NCI-H2171 treated with DMSO at 0.1 percent for 48 hours (cell line): ENCODE measurements around the gene HOXD11.

Source experiments
- DNase-seq: peaks from one replicate; lab custom pipeline; 2025; lab: John Stamatoyannopoulos, UW

HOXD11 gene

DNA sequence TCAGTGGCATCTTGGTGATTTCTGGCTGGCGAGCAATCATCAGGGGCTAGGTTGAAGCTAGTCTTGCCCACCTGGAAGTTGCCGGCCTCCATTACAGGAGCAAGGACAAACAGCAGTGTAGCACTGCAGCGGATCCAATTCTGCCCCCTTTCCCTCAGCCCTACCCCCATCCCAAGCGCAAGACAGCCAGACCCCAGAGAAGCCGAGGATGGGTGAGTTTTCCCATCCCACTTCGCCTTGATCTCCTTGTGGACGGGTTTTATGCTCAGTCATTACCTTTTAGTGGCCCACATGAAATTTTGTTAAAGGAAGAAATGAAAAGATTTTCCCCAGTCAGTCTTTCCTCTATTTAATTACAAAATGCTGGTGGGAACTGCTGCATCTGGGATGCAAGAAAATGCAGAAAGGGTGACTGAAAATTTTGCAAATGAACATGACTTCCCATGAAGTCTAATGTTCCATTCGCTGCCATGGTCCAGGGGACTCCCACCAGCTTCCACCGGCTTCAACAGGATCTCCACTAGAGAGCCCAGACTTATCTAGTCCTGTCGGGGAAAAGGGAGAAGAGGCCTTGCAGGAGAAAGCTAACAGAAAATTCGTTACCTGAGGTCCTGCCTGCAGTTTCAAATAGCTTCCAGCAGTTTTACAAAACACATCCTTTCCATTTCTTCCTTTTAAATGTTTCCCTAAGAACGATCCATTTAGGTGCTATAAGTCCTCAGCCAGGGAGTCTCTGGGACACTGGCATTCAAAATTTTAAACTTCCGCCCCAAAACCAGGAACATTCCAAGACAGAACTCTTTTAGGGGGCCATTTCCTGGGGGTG lies 13.5 kb downstream of the HOXD11 start:
- no peak for DNase-seq

DNA sequence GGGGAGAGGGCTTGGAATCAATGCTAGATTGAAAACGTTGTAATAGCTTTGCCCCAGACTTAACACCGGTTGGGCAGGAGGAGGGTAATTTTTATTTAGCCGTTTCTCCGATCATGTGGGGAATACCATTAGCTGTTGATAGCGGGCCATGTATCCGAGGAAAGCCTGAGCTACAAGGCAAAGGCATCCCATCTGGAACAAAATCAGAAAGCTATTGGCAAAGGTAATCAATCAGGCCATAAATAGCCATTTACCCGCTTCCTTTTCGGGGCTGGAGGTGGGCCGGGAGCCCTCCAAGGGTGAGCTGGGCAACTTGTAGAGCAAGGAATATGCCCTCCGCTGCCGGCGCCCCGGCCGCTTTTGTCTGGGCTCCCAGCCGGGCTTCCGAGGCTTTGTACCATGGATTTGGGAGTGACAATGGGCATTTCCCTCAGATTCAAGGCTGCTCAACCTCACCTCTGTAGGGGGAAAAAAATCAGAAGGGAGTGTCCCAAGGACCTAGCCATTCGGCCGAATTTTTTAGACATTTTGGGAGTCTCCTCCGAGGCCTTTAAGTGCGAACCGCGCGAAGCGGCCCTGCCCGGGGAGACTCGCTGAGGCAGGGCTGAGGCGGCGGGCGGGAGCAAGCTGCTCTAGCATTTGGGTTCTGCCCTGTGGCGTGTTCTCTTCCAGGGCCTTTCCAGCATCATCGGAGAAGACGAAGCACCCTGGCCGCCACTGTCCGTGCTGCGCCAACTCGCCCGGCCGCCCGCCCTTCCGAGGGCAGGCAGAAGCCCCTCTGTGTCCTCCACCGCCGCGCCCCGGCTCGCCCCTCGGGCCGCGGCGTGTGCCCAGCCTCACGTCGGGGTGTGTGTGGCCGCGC lies 14.3 kb downstream of the HOXD11 start:
- DNase-seq = no peak

DNA sequence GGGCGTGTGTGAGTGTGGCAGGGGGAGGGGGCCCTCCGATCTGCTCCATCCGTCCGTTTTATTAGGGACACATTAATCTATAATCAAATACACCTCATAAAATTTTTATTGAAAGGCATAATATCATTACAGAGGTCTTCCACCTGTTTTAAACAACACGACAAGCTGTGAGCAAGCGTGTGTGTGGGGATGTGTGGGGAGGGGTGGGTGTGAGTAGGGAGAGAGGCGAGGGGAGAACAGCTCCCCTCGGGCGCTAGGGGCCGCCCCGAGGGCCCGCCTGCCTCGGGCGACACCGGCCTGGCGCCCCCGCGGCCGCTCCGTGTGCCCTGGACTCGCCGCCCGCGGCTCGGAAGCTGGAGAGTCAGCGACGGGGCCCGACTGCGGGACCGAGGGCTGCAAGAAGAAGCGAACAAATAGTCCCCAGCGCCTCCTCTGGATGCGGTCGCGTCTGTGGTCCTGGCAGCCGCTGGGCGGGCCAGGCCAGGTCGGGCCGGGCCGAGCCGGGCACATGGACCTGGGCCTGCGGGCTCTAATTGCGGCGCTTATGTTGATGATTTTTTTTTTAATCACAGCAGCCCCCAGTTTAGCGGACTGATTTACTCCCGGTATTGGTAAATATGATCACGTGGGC lies 15.1 kb downstream of the HOXD11 start:
- no peak for DNase-seq

DNA sequence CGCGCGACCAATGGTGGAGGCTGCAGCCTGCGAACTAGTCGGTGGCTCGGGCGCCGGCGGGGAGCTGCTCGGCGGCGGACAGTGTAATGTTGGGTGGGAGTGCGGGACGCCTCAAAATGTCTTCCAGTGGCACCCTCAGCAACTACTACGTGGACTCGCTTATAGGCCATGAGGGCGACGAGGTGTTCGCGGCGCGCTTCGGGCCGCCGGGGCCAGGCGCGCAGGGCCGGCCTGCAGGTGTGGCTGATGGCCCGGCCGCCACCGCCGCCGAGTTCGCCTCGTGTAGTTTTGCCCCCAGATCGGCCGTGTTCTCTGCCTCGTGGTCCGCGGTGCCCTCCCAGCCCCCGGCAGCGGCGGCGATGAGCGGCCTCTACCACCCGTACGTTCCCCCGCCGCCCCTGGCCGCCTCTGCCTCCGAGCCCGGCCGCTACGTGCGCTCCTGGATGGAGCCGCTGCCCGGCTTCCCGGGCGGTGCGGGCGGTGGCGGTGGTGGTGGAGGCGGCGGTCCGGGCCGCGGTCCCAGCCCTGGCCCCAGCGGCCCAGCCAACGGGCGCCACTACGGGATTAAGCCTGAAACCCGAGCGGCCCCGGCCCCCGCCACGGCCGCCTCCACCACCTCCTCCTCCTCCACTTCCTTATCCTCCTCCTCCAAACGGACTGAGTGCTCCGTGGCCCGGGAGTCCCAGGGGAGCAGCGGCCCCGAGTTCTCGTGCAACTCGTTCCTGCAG lies 15.8 kb downstream of the HOXD11 start, which contains the start of gene HOXD9:
Gene HOXD9, plus strand, starts transcription at position 37 of the 728 bp plus-strand sequence. Its CDS starts 50 bp downstream, at position 87.
- no peak for DNase-seq

DNA sequence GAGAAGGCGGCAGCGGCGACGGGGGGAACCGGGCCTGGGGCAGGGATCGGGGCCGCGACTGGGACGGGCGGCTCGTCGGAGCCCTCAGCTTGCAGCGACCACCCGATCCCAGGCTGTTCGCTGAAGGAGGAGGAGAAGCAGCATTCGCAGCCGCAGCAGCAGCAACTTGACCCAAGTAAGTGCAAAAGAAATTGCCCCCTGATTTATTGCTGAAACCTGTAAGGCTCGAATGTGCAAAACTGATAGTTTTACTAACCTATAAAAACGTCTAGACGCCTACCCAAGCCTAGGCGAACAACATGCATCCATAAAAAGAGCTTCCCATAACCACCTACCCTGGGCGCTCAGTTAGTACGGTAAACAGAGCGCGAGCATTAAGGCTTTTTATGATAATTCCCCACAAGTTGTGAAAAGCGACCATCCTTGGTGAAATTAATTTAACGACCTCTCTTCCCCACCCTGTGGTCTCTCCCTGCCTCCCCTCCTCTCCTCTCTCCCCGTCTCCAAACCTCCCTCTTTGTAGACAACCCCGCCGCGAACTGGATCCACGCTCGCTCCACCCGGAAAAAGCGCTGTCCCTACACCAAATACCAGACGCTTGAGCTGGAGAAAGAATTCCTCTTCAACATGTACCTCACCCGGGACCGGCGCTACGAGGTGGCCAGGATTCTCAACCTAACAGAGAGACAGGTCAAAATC lies 16.5 kb downstream of the HOXD11 start:
- DNase-seq = no peak

DNA sequence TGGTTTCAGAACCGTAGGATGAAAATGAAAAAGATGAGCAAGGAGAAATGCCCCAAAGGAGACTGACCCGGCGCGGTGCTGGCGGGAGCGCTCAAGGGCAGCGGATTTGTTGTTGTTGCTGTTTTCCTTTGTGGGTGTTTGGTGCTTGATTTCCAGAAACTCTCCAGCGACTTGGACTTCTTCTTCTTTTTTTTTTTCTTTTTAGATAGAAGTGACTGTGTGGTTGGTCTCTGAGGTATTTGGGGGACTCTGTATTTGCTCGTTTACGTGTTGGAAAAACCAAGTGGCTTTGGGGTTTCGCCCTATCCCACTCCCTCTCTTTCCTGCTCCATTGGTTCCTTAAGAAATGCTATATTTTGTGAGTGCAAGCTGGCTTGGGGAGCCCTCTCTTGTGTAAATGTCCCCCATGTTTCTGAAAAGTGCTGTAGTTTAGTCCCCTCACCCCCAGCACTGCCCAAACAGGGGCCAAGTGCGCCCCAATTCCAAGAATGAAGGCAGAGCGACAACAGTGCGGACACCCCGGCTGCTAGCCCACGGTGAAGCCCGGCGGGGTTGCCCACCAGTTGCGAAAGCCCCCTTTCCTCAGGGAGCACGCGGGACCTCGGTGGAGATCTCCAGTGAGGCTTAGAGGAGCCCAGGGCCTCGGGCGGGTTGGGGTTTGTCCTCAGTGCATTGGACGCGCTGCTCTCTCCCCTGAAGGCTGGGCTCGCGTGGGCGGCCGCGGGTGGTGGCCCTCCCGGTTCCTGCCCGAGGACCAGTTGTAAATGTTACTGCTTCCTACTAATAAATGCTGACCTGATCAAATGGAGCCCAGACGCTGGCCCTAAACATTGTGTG lies 17.2 kb downstream of the HOXD11 start:
- DNase-seq = no peak

DNA sequence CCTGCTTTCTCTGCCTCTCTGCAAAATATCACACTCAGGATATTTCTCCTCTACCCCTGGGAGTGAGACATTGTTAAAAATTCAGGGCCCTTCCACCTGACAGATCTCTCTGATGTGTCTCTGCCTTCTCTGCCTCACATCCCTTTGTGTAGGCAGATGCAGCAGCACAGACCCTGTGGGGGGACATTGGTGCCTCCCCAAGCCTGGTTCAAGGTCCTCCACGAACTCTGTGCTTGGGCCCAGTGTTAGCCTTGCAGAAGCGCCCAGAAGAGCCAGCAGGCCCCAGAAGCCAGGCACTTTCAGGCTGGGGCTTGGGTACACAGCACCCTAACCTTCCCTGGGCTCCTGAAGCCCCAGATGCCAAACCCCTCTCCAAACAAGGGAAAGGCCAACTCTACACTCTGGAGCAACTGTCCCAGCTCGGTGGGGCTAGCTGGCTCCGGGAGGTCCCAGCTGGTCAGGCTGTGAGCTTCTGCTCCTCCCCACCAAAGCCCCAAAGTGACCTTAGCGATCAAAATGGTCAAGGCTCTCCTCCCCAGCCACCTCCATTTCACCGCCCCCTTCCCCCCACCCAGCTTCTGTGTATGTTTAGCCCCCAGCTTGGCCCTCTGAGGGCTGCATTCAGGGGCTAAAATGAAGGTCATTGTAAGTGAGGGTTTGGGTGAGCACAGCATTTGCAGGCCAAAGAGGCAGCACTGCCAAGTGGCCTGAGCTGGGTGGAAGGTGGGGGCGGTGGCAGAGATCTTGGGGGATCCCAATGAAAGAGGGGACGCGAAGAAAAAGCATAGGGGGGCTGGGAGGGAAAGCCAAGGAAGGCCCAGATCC lies 18.1 kb downstream of the HOXD11 start:
- no peak for DNase-seq

DNA sequence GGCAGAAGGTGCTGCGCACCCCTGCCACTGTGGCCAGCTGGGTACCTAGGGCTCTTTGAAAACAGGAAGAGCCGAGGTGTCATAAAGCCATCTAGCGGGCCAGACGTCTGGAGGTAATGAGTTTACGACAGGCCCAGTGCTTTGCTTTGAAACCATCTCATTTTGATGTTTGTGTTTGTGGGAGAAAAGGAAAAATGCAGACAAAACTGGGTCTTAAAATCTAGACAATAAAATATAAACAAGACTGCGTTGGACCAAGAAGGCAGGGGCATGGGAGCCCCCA lies 18.6 kb downstream of the HOXD11 start:
- no peak for DNase-seq

DNA sequence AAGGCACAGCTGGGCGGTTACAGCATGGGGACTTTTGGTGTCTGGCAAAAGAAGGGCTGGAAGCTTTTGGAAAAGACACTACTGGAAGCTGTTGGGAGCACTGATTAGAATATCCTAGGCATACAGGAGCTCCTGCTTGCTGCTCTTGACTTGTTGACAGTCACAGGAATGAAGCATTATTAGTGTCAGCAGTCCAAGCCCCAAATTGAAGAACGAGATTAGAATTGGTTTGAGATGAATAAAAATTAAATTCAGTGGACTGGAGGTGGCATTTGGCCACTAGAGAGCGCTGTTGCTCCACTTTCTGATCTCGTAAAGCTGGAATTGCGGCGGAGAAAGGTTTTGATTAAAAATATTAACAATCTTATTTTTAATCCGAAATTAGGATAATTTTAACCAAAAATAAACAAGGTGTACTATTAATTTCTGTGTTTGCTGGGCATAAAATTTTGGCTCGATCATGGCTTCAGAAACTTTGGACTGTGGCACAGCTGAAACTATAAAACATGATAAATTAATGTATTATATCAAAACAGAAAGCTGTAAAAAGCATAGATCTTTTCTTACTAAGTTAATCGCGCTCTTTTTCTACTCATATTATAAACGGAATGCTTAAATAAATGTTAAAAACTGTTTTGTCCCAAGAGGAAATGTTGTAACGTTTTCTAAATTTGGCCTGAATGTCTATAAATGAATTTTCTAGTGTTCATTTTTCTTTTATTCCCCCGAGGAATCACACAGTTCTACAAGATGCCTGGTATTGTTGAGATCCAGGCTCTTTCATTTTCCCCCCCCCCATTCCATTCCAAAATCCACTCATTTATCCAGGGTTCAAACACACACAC lies 20.1 kb downstream of the HOXD11 start:
- peak; percentile 57 for DNase-seq

DNA sequence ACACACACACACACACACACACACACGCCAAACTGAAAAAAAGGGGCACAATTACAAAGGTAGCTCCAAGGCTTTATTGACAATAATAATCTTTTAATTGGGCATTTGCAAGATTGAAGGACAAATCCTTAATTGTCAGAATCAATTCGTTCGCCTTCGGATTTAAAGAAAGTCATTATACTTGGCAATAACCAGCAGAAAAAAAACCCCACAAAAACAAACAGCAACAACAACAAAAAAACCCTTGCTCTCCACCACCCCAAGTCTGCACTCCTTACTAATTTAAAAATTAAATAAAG lies 20.6 kb downstream of the HOXD11 start:
- no peak for DNase-seq

DNA sequence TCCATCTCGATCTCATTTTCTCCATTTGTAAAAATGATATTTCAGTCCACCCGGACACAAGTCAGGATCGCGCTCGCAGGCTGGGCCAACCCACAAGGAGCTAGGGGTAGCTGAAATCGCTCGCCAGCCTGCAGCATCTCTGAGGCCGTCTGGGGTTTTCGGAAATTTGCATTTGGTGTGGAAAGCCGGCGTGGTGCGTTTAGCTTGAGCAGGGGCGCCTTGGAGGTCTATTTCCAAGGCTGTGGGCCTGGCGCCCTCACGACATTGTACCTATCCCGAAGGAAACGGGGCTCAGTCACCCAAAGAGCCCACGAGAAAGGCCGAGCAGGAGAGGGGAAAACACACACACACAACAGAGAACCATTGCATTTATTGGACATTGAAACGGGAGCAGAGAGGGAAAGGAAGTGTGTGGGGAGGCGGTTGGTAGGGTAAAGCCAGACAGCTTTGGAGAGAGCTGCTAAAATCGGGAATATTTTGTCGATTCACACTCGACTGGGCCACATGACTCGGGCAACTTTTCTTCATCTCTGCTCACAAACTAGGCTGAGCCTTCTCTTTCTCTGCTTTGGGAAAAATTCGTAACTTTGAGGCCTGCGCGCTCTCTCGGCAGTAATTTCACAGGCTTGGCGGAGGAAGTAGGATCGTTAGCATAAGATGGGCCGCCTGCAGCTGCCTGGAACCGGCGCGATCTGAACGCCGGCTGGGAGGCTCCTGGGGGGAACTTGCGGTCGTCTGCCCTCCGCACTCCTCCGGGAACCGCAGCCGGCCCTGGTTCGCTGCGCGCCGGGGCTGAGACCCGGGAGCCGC lies 21.3 kb downstream of the HOXD11 start:
- DNase-seq = no peak

DNA sequence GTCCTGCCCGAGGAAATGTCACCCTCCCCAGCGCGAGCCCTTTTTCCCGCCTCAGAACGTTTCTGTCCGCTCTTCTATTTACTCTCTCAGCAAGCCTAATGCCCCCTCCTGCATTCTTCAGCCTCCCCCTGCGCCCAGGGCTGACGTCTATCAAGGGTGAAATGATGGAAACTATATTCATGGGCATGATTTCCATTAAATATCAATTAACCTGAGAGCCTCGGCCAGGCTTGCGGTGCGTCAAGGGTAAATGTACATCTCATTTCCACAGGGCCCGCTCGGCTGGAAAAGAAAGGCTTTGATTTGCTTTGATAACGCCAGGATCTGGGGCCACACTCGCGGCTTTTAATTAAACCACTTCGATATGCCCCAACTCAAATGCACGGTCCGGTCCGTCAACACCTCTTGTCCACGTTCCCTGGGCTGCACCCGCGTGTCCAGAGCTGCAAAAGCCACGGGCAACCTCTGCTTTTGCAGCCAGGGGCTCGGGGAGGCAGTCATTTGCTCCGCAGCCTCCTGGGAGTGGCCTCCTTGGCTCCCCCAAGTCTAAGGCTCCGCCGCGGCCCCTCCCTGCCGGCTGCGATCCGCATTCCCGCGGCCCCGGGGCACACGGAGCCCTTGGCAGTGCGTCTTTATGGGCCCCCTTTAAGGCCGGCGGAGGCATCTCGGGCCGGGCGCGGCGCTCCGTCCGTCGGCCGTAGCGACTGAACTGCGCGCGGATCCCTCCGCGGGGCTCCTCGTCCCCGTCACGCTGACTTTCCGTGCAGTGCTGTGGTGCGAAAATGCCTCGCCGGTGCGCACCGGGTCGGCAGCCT lies 22.1 kb downstream of the HOXD11 start, which contains the start of gene HOXD8:
Gene HOXD8, plus strand, starts transcription at position 724 of the 815 bp plus-strand sequence. CDS start 662 bp downstream, outside the sequence.
- peak; percentile 62 for DNase-seq

DNA sequence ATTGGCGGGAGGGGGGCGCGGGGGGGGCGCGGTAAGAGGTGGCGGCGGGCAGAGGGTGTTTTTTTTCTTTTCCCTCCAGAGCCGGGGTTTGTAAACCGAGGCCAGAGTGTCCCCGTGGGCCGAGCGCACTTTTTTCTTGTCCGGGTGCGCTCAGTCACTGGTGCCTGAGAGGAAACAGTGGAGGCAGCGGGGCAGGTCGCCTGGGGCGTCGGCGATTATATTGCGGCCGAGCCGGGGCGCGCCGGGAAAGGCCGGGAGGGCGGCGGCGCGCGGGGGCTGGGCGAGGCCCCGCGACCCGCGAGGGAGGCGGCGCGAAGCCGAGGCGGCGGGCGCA lies 22.7 kb downstream of the HOXD11 start:
- DNase-seq = no peak

DNA sequence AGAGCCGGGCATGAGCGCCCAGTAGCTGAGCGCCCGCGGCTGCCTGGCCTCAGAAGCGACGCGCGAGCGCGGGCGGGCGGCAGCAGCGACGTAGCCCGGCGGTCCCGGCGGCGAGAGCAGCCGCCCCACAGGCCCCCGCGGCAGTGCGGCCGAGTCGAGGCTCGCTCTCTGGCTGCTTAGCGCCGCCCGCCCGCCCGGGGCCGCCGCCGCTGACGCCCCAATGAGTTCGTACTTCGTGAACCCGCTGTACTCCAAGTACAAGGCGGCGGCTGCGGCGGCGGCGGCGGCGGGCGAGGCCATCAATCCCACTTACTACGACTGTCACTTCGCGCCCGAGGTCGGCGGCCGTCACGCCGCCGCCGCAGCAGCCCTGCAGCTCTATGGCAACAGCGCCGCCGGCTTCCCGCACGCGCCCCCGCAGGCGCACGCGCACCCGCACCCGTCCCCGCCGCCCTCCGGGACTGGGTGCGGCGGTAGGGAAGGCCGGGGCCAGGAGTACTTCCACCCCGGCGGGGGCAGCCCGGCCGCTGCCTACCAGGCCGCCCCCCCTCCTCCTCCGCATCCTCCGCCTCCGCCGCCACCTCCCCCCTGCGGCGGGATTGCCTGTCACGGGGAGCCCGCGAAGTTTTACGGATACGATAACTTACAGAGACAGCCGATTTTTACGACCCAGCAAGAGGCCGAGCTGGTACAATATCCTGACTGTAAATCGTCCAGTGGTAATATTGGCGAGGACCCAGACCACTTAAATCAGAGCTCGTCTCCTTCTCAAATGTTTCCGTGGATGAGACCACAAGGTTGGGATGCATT lies 23.3 kb downstream of the HOXD11 start:
- DNase-seq = peak; percentile 65

DNA sequence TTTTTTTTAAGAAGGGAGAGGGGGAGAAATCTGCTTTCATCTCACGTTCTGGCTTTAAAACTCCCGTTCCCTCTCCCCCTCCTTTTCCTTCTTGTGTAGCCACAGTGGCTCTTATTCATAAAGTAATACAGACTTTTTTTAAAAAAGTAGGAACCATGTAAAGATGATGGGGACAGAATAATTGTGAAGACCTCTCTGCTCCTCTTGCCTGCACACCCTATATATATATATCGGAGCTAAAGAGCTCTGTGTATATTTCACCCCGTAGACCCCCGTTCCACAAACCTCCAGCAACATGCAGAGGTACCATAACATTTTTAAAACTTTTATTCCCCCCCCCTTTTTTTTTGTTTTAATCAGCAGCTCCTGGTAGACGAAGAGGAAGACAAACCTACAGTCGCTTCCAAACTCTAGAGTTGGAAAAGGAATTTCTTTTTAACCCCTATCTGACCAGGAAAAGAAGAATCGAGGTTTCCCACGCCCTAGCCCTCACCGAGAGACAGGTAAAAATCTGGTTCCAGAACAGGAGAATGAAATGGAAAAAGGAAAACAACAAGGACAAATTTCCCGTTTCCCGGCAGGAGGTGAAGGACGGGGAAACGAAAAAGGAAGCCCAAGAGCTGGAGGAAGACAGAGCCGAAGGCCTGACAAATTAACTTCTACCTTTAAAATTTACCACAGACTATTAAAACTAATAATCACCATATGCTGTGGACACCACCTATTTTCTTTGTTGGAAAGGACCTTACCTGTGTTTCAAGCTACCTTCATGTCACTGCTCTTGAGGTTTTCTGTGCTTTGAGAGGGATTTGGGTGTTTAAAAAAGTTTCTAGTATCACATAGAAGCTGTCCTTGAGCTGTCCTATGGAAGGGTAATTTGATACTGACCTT lies 24.1 kb downstream of the HOXD11 start:
- no peak for DNase-seq

DNA sequence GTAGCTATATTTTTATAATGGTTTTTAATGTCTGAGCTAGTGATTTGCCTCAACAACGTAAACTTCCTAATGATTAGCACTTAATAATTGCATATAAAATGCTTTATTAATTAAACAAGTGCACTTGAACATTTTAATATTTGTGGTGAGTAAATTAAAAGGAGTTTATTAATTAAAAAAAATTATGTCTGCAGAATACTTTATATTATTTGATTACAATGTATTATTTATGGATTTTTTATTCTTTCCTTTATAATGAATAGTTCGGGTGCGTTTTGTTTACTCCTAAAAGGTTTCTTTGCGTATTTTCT lies 24.7 kb downstream of the HOXD11 start:
- DNase-seq = no peak
